Colon (tissue), 2 donors: ENCODE data around the gene COL4A5.
"Not testable (repeated sequence)": the region's sequence is repeated elsewhere in the genome, so short reads cannot be mapped to it uniquely, and the experiment has no call there.

Source experiments
- FAIRE-seq: peaks from 2 replicates; lab custom pipeline; 2012; peaks lifted over from hg19 to GRCh38; lab: Jason Lieb, UNC
- donor health status: control.
- donor health status: control.

Gene COL4A5

DNA sequence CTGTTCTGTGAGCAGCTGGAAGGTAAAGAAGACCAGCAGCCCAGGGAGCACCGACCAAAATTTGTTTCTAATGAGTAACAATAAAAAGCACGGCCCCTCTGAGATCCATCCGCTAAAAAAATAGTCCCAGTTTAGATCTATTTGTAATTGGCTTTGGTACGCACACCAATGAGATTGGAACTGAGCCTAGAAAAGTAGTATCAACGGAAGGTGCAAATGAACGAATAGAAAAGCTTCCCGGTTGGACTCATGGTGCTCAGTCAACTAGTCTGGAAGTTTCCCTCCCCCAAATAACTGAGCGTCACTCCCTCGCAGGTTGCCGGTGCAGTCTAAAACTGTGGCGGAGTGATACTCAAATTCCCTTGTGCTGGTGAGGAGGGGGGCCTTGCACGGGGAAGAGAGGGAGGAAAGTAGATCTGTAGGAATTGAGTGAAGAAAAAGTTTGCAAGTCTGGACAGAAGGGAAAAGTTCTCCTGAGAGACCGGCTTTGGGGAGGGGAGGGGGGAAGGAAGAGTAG, at the start of gene COL4A5:
TSS of gene COL4A5 (plus strand) at position 413 of the 517 bp plus-strand sequence. CDS start 288 bp downstream, outside the sequence.
- FAIRE-seq: no peak

DNA sequence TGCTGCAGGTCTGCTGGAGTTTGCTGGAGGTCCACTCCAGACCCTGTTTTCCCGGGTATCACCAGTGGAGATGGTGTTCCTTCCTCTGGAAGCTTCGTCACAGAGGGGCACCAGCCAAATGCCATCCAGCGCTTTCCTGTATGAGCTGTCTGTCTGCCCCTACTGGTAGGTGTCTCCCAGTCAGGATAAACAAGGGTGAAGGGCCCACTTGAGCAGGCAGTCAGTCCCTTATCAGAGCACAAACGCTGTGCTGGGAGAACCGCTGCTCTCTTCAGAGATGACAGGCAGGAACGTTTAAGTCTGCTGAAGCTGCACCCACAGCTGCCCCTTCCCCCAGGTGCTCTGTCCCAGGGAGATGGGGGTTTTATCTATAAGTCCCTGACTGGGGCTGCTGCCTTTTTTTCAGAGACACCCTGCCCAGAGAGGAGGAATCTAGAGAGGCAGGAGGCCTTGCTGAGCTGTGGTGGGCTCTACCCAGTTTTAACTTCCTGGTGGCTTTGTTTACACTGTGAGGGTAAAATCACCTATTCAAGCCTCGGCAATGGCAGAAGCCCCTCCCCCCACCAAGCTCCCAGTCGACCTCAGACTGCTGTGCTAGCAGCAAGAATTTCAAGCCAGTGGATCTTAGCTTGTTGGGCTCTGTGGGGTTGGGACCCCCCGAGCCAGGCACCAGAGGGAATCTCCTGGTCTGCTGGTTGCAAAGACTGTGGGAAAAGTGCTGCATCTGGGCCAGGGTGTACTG, 48.5 kb upstream of the COL4A5 start:
- FAIRE-seq: not testable (repeated sequence)

DNA sequence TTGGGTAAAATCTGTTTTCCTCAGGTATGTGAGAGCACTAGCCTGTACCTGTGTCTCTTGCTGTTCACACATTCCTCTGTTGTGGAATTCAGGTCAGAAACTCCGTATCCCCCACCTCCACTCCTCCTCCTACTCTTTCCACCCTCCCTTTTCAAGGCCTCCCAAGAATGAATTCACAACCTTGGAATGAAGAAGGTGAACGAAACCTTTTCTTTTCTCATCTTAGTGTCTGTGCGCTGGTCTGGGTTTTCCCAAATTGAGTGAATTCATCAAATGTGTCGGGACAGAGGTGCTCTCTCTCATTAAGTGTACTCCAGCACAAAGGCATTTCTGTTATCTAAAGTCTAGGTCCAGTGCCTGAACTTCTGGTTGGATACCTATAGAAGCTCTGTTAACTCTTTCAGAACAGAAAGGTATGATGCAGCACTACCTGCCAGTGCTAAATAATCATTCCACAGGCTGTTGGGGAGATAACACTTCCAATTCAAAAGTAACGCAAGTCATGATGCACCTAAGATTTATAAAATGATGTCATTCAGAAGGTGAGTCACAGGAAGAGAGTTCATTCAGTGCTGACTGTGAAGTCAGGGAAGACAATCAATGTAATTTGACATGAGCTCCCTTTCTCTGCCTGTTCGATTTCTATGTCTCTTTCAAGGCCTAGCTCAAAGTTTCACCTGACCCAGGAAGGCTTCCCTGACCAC, 43.3 kb upstream of the COL4A5 start:
- no peak for FAIRE-seq

DNA sequence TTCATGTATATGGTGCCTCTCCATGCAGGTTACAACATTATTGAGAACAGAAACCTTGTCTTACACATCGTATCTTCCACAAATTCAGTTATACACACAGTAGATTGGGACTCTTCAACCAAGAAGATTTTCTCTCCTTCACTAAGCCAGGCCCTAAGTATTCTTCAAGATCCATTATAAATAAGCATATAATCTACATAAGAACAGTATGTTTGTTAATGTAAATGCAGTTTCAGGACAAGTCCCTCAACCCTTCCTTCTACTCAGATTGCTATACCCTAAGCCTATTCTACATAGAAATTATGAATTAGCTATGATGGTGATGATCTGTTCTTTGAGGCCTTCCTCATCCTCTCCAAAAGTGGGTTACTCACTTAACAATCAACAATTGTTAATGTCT, 42.7 kb upstream of the COL4A5 start:
- peak; percentile 70 for FAIRE-seq

DNA sequence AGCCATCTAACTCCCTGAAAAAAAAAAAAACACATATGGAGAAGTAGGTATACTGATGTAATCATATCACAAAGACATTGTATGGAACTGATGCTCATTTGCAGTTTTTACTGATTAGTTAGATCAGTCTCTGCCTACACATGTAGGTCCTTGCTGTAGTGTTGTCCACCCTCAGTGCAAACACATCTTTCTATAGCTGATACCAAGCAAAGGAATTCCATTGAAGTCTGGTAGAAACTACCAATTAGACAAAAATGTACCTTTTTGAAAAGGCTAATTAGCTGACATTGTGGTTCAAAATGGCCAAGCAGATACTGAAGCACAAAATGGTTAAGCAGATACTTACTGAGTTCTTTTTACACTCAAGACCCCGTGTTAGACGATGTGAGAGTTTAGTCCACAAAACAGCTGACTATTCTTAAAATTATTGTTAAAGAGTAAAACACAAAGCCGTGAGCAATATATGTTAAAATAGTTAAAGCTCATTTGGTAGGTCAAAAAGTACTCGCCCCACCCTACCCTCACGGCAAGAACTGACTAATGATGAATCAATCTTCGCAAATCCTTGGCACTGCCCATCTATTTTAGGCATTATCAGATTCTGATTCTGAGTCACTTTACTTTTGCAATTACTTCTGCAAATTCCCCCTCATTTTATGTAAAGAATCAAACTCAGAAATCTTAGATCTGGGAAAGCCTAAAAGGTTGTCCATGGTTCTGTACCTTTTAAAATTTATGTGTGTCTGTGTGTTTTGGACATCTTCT, 41.8 kb upstream of the COL4A5 start:
- no peak for FAIRE-seq

DNA sequence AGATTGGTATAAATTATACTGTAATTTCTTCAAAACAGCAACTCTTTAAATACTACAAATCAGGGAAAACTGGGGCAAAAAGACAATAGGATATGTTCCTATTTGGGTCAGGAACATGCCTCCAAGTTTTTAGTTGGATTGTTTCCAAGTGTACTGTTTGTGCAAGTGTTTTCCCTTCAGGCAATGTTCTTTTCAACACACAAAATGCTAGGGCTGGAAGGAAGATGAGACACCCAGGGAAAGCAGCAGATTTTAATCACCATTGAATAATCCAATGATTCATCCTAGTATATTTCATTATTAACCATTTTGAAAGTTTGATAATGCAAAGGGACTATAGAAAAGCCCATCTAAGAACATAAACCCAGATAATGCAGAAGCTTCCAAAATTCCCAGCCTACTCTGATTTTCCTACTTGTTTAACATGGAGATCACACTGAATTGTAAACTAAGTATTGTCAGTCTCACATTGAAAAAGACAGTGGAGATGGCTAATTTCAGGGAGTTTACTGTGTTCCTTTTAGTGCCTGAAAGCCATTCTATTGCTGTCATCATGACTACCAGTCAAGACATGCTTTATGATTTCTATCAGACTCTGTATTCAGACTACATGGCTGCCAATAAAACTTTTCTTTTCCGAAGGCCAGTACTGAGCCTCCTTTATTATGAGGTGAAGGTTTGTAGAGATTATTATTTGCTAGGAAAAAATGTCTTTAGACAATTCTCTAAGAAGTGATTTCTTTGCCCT, 40.0 kb upstream of the COL4A5 start:
- no peak for FAIRE-seq

DNA sequence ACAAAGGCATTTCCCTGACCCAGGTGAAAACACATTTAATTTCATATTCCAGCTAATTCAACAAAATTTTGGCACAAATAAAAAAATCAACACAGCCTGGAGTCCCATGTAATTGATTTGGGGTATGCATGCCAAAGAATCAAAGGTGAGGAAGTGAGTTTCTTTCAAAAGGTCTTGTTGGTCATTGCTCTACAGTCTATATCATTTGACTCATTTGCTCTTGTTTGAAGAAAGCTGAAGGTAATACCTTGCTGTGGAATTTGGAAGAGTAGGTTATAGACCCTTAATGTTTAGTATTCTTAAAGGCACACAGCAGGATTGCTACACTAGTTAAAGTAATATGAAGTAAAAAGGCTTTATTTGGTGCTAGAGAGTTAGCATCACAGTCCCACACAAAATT, 26.9 kb upstream of the COL4A5 start:
- FAIRE-seq: no peak

DNA sequence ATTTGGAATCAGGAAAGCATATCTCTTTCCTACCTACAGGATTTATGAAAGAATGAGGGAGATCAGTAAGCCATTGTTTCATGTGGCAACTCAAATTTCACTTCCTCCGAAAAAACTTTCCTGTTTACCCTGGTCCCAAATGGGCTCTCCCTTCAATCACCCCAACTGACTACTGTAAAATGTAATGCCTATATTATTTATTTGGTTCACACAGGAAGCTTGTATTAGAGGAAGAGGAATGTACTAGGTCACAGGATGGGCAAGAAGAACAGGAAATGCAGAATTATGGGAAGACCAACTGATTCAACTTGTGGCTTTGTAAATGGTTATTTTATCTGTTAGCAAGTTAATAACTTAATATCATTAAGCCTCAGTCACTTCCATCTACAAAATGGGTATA, 24.5 kb upstream of the COL4A5 start:
- FAIRE-seq: no peak

DNA sequence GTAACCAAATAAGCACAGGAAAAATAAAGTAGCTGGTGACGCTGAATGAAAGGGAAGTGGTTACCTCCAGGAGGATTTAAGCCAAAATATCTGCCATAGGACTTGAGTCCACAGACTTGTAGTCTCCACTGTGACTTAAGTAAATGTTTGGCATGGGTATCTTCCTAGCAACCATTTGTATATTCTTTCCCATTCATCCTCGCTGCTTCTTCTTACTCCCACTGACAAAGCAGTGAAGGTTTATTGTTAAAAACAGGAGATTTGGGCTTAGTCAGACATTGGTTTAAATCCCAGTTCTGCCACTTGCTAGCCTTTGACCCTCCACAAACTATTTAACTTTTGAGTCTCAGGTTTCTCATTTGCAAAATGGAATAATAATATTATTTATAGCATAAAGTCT, 23.7 kb upstream of the COL4A5 start:
- FAIRE-seq: no peak

DNA sequence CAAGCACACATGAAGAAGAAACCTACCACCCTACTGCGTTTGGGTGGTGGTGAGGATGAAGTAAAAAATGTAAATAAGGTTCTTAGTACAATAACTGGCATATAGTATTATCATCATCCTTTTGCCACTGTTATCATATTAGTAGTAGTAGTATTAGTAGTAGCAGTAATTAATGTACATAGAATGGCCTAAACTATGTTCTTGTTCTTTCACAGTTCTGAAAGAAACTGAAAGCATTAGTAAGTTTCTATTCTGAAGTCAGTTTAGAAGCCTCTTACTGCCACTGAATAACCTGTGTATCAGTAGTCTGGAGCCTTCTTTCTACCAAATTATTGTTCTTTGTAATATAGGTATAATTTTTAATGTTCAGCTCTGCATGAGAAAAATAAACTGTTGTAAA, 22.4 kb upstream of the COL4A5 start:
- no peak for FAIRE-seq

DNA sequence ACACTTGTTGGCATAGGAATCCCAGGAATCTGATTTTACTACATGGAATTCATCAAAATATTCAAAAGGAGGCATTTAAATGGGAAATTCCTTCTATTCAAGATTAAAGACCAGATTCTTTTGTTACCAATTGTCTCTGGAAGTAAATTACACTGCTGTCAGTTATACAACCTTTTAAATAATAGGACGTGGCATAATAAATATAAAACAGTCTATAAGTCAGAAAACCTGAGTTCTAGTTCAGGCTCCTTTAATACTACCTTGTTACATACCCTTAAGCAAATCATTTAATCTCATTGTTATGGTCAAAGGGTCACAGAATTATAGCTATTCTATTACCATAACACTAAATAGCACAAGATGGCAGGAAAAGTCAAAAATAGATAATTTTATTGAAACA, 20.2 kb upstream of the COL4A5 start:
- no peak for FAIRE-seq

DNA sequence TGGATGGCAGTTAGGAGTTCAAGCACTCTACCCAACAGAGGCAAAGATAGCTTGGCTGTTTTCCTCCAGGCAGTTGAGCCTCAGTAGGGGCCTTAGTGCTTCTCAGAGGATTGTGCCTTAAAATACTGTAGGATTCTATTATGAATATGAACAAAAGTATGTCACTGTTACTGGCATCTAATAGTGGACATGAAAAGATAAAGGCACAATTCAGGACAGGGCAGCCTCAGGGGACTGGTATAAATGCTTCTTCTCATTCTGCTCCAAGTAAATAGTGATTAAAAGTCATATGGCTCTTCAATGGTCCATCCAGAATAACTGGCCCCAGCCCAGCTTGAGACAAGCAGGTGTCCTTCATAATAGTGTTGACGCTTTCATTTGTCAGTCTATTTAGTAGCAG, 19.2 kb upstream of the COL4A5 start:
- no peak for FAIRE-seq

DNA sequence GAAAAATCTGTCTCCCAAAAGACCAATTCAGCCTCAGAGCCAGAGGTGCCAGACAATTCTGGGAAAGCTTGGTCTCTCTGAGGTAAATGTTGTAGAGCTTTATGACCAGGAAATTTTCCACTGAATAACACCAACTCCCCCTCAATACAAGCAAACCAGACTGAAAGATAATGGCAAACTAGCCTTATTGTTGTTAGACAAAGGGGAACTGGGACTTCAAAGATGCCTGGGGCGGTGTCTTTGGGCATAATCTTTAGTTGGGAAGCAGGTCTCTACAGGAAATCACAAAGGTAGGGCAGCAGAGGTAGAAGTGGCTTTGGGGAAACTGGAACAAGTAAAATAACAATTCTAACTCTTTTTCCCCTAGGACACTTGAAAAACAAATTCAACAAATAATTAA, 13.4 kb upstream of the COL4A5 start:
- FAIRE-seq: no peak

DNA sequence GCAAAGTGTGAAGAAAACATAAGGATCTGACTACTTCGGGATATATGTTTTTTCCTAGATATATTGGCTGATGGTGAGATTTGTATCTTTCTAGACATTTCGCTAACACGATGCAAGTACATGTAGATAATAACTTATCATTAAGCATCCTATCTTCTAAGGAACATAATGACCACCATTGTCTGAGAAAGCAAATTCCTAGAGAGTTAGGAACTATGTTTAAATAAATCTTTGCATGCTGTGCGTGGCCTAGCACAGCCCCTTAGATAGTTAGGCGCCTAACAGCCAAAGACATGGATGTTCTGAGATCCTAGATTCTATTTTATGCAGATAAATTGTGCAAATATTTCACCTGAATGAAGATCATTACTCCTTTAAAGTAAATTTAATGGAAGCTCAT, 4.4 kb upstream of the COL4A5 start:
- FAIRE-seq: no peak

DNA sequence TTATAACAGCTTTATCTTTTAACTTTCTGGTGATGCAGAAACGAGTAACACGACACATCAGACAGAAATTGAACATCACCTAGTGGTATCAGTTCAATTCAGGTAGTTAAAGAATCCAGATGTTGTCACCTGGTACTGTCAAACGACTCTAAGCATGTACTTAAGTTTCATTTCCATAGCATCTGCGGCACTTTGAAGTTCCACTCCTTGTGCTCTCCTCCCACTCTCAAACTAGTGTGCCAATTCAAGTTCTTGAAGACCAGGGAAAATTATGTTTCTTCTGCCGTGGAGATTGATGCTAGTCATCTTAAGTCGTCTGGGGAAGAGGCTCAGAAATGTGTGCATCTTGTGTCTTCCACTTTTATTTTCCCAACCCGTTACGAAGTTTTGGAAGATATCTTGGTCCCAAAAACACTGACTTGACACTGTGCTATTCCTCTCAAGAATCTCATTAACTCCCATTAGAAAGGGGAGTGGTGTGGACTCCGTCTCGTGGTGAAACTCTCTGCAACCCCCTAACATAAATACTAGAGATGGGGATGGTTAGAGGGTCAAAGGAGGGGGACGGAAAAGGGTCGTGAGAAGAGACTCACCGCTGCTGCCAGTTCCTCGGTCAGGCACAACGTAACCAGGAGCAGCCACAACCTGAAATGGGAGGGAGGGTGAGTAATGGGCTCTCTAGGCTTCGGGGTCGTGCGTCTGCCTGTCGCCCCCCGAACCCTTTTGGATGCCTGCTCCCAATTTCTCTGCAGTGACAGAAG, 2.1 kb upstream of the COL4A5 start:
- FAIRE-seq: no peak

DNA sequence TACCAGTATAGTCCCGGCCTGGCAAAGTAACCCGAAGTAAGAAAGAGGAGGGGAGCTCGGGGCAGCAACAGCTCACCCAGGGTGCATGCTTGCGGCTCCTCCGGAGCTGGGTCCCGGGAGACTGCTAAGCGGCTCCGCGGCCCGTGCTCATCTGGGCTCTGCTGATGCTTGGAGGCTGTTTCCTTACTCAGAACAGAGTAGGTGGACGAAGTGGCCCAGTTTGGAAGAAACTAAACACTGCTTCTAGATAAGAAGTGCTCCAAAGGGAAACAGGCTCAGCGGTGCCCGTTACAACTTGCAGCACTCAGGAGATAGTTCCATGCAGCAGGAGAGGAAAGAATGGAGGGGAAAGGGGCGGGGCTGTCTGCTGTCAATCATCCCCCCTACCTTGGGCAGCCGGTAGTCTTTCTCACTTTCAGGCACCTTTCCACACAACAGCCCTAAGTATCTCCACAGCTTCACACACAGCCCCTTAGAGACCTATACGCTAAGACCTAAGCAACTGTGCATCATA, 1.5 kb upstream of the COL4A5 start, which contains the start of gene COL4A6:
TSS of gene COL4A6 (minus strand) at position 313 of the 514 bp plus-strand sequence. CDS start at position 87, 226 bp downstream.
- no peak for FAIRE-seq

DNA sequence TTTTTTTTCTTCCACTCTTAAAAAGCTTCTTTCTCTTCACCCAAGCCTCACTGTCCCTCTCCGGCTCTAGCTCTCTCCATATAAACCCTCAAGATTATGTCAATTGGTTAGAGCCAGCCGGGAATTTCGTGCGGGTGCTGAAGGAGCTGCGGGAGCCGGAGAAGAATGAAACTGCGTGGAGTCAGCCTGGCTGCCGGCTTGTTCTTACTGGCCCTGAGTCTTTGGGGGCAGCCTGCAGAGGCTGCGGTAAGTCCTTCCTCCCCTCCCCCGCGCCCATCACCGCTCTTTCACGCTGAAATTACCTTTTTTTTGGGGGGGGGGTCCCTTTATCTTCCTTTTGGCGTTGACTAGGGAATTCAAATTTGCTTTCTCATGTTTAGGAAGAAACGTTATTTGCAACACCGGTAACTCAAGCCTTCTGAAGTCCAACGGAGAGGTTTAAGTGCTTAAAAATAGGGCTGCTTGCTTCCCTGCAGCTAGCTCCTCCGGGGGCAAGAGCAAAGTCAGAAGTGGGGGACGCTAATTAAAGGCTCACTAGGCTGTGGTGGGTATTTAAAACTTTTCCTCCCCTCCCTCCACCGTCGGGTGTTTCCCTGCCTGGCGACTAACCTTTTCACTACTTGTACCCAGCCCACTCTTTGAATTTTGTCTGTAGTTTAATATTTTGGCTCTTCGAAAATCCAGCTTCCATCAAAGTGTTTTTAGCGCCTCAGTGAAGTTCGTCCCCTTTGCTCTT, 491 bp downstream of the COL4A5 start:
- FAIRE-seq: no peak

DNA sequence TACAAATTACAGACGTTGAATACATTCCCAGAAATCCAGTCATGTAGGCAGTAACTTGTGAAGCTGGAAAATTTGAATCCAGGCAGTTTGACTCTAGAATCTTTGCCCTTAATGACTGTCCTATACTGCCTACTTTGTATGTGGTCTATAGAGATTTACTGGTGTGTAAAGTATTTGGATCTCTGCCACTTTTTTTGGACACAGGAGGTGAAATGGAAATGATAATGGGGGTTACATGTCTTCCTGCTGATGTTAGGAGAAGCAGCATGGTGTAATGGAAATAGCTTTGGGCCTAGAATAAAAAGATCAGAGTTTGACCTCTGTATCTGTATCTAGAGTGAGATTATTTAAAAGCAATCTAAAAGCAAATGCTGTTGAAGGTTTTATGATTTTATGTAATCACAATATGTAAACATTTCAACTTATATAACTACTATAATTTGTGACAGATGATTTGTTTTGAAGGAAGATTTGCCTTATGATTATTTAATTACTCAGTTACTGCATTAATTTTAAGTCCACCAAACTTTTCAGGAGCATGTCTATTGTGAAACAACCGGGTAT, 3.3 kb downstream of the COL4A5 start:
- peak; percentile 85 for FAIRE-seq

DNA sequence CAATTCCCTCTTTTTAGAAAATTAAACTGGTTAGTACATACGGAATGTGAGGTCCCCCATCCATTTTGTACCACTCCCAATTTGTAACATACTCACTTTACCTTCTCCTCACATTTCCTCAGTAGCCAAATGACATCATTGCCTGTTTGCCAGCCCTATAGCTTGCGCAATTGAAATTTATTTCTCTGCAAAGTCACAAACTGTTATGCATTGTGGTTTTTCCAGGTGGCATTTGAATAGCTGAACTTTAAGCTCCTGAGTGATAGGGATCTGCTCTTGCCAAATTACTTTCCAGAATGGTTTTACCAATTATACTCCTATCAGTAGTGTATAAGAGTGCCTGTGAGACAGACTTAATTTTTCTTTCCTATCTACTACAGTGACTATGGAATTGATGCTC, 7.7 kb downstream of the COL4A5 start:
- no peak for FAIRE-seq

DNA sequence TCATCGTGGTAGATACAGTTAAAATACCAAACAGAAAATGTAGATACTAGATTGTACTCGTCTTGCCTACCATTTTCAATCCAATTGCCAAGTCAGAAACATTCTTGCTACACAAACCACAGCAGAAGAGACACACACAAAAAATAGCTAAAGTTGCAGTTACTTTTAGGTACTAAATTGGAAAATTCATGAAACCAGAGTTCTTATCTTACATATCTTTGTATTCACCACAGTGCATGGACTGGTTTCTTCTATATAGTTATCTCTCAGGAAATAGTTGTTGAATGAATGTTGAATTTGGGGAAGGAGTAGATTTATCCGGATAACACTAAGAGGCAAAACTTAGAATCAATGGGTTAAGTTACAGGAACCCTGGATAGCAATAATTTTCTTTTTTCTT, 14.2 kb downstream of the COL4A5 start:
- FAIRE-seq: no peak
